Body of pancreas (tissue), 4 donors: ENCODE results near the gene MPDZ.

Source experiments
- CTCF ChIP-seq, 7 experiments: fragments of 450-650 bp in 4 of 7; fragments of 200-600 bp in 3 of 7; sonication (generic) in 3 of 7; IDR thresholded peaks; one replicate each; pipeline ENCODE4 v1.5.1; 2016 to 2019; ENCODE audit warnings: antibody characterized with exemption in 7 of 7
- POLR2A ChIP-seq, 3 donors: fragments of 450-650 bp; IDR thresholded peaks; one replicate each; pipeline ENCODE4 v1.6.1; 2016; ENCODE audit warnings: antibody characterized with exemption in 3 of 3, mild to moderate bottlenecking in 2 of 3

- no peak for TF ChIP-seq CTCF (IDR thresholded peaks at IDR 0.05)
- TF ChIP-seq POLR2A (IDR thresholded peaks at IDR 0.05): no peak
Measured at GRCh38 chr9:13125261-13125660, 154.2 kb downstream of the MPDZ start.
